GM12878 (cell line): Measurements from ENCODE around the gene SEC24D. TPM values are rescaled to one million over a fixed set of nuclear protein-coding genes. Genes with fewer than 3 reads are reported as not detected.
"Not testable (repeated sequence)": the region's sequence is repeated elsewhere in the genome, so short reads cannot be mapped to it uniquely, and the experiment has no call there.

ENCODE experiments used
- ATAC-seq: fragments of 200-7000 bp; cut with Tn5 transposase; 3 replicates; pipeline ENCODE4 v1.9.1; 2020; ENCODE audit warnings: mild to moderate bottlenecking, moderate library complexity
- BruUV-seq: library from RNA; stranded (reverse); fragments of 400-500 nt; replicated peaks from 2 replicates; lab custom pipeline; 2021; lab: Mats Ljungman, UMichigan
- CTCF ChIA-PET: fragments of 300-600 bp; sonication (Branson Sonifier 250); formaldehyde crosslinking; extraction: SDS; loops from one replicate; lab custom pipeline; 2021; ENCODE audit warnings: inconsistent platforms; lab: Yijun Ruan, JAX
- POLR2A ChIA-PET: fragments of 350-600 bp; formaldehyde crosslinking; extraction: SDS; loops from one replicate; lab custom pipeline; 2021; ENCODE audit warnings: inconsistent platforms; lab: Charles Lee
- RAD21 ChIA-PET: fragments of 300-600 bp; sonication (Branson Sonifier 250); formaldehyde crosslinking; loops from one replicate; lab custom pipeline; 2023; ENCODE audit warnings: antibody characterized with exemption; ENCODE audit not compliant: unreplicated experiment; lab: Charles Lee
- SMC1A ChIA-PET: fragments of 300-600 bp; sonication (Branson Sonifier 250); formaldehyde crosslinking; loops from one replicate; lab custom pipeline; 2023; ENCODE audit not compliant: unreplicated experiment, uncharacterized antibody; lab: Charles Lee
- DNase-seq: peaks from one replicate; pipeline ENCODE4 v3.0.0-alpha.2; 2011; ENCODE audit warnings: low read depth, low spot score
- FAIRE-seq: peaks from 3 replicates; lab custom pipeline; 2011; peaks lifted over from hg19 to GRCh38; lab: Jason Lieb, UNC
- H2AFZ ChIP-seq: 2 replicates; pipeline ENCODE4 v1.6.0; 2011; ENCODE audit warnings: low read depth, low read length, control low read depth; ENCODE audit not compliant: control insufficient read depth
- H3K27ac ChIP-seq: 2 replicates; pipeline ENCODE4 v1.5.1; 2011; ENCODE audit warnings: control low read depth; ENCODE audit not compliant: control insufficient read depth, insufficient read depth
- H3K27me3 ChIP-seq, 2 experiments: replicated peaks in 1 of 2; 2 replicates each; pipeline versions ENCODE4 v1.6.0 to v1.6.1; 2011; ENCODE audit warnings: low read length in 1 of 2; ENCODE audit not compliant: control insufficient read depth in 2 of 2, insufficient read depth in 2 of 2
- H3K36me3 ChIP-seq, 2 experiments: 2 replicates each; pipeline ENCODE4 v1.5.1; 2011; ENCODE audit warnings: low read length in 1 of 2; ENCODE audit not compliant: control insufficient read depth in 2 of 2, insufficient read depth in 2 of 2
- H3K4me1 ChIP-seq: 2 replicates; pipeline ENCODE4 v1.6.1; 2011; ENCODE audit warnings: mild to moderate bottlenecking, low read length, moderate library complexity, mixed read lengths; ENCODE audit not compliant: control insufficient read depth, insufficient read depth
- H3K4me2 ChIP-seq: 2 replicates; pipeline ENCODE4 v1.6.0; 2011; ENCODE audit warnings: control low read depth; ENCODE audit not compliant: control insufficient read depth, insufficient read depth
- H3K4me3 ChIP-seq: fragments of 200-600 bp; sonication (generic); 2 replicates; pipeline ENCODE4 v1.5.1; 2016
- H3K79me2 ChIP-seq: 2 replicates; pipeline ENCODE4 v1.6.0; 2011; ENCODE audit warnings: low read length; ENCODE audit not compliant: control insufficient read depth, insufficient read depth
- H3K9ac ChIP-seq: 2 replicates; pipeline ENCODE4 v1.8.0; 2011; ENCODE audit warnings: low read length, control low read depth, mixed read lengths; ENCODE audit not compliant: control insufficient read depth, insufficient read depth
- H3K9me3 ChIP-seq: replicated peaks from 3 replicates; pipeline ENCODE4 v1.5.1; 2011; ENCODE audit warnings: mild to moderate bottlenecking, low read length; ENCODE audit not compliant: control insufficient read depth, insufficient read depth
- H4K20me1 ChIP-seq: 2 replicates; pipeline ENCODE4 v1.6.0; 2011; ENCODE audit not compliant: control insufficient read depth, insufficient read depth
- NFYB ChIP-seq: IDR thresholded peaks from 2 replicates; pipeline ENCODE4 v1.6.1; 2011; ENCODE audit warnings: low read depth, mild to moderate bottlenecking, low read length, improper control_type of control experiment, moderate library complexity; ENCODE audit not compliant: insufficient read depth
- NR2F1 ChIP-seq: fragments of 450-650 bp; conservative IDR thresholded peaks from 2 replicates; pipeline ENCODE4 v1.6.1; 2017; ENCODE audit warnings: mild to moderate bottlenecking
- ZNF24 ChIP-seq: fragments of 450-650 bp; IDR thresholded peaks from 2 replicates; pipeline ENCODE4 v1.6.1; 2017; ENCODE audit warnings: antibody characterized with exemption, mild to moderate bottlenecking
- WGBS: methylation state at CpG from one replicate; pipeline ENCODE4 v1.1.6; 2016; ENCODE audit warnings: low lambda C conversion rate; ENCODE audit not compliant: insufficient replicate concordance, insufficient coverage; ENCODE audit errors: missing lambda C conversion rate; 5-methylcytosine and 5-hydroxymethylcytosine counted together
- in situ Hi-C: fragments of 300-500 bp; cut with MboI; formaldehyde crosslinking; loops from 9 replicates; pipeline ENCODE4 v1.14.3; 2018; ENCODE audit warnings: mixed read lengths
- intact Hi-C: fragments of 100-400 bp; cut with micrococcal nuclease; formaldehyde crosslinking; loops from one replicate; pipeline ENCODE4 v1.14.2; 2022; ENCODE audit not compliant: unreplicated experiment
- polyA plus RNA-seq, 11 experiments: library from polyadenylated mRNA; depleted of rRNA in 4 of 11; unstranded in 6 of 11; stranded (reverse) in 5 of 11; fragments of >200 nt; fragmentation: Nextera tagmentation in 4 of 11; fragmentation: Illumina TruSeq in 1 of 11; extraction: Ambion mirVana in 4 of 11; extraction: Trizol in 1 of 11; gene quantifications; 1 replicate in 1 of 11; 2 replicates in 10 of 11; pipeline versions ENCODE4 v1.2.1 to v1.2.3, GENCODE V29; 2011 to 2016; ENCODE audit warnings: inconsistent platforms in 2 of 11, missing spikeins in 2 of 11, low read depth in 1 of 11
- total RNA-seq, 4 experiments: library from RNA; depleted of rRNA in 3 of 4; stranded (reverse); fragments of >200 nt in 3 of 4; fragmentation: Illumina TruSeq in 1 of 4; extraction: Trizol in 1 of 4; gene quantifications; 2 replicates each; pipeline versions ENCODE4 v1.2.1 to v1.2.3, GENCODE V29; 2013 to 2021

Gene SEC24D
- total and polyA plus RNA-seq, 10 of the 15 experiments (the other 5 are each of a cell fraction or from before 2014, with no cell fraction given): 12.8 to 61.9 (median 25.6) TPM

- H3K9me3 ChIP-seq: no peaks in the 10 kb centered on the region; the same call in 2 of the 3 replicates
- no peak overlapping the region for H3K27ac ChIP-seq
- no peak overlapping the region for H3K4me3 ChIP-seq
- DNase-seq: no peak
- H3K4me2 ChIP-seq: no peak overlapping the region
- ChIA-PET POLR2A (interaction anchor here (0.6 kb wide), 1 partner anchor 51 kb away, joined by 3 read pairs; no protein-coding TSS in a partner anchor), RAD21 (no interaction called here), SMC1A (no interaction called here), CTCF (no interaction called here)
- in situ Hi-C loops: no loop called here
- TF ChIP-seq ZNF24 (no peak), NR2F1 (no peak)
- no peaks in the 10 kb centered on the region for H3K79me2 ChIP-seq
- no peak overlapping the region for H2AFZ ChIP-seq
- no peak for ATAC-seq
- H3K4me1 ChIP-seq: no peaks in the 10 kb centered on the region
- WGBS: 52% methylated on average over 7 of the region's 7 CpGs
- no peaks in the 10 kb centered on the region for H3K36me3 ChIP-seq
- H3K27me3 ChIP-seq: no peaks in the 10 kb centered on the region
- no peak overlapping the region for H3K9ac ChIP-seq
- intact Hi-C loops: no loop called here
- no TSS peak for BruUV-seq
- H4K20me1 ChIP-seq: no peaks in the 10 kb centered on the region
- FAIRE-seq: no peak
Observed at GRCh38 chr4:118879409-118879808, 43.5 kb upstream of the SEC24D start.

GRCh38 chr4:118878507-118878906 lies 42.6 kb upstream of the SEC24D start:
- intact Hi-C loops, DNase-seq, H3K9ac ChIP-seq, RAD21 ChIA-PET, FAIRE-seq, SMC1A ChIA-PET, H3K4me1 ChIP-seq, H3K27me3 ChIP-seq, POLR2A ChIA-PET, H3K4me2 ChIP-seq, H3K4me3 ChIP-seq, H3K9me3 ChIP-seq, H3K79me2 ChIP-seq, H3K36me3 ChIP-seq, H4K20me1 ChIP-seq, in situ Hi-C loops, H3K27ac ChIP-seq, BruUV-seq, ATAC-seq, H2AFZ ChIP-seq: not testable (repeated sequence)
- 79% methylated on average over 9 of the region's 9 CpGs for WGBS
- CTCF ChIA-PET: interaction anchor here (1.0 kb wide), 1 partner anchor 13 kb away, joined by 4 read pairs; no protein-coding TSS in a partner anchor
- TF ChIP-seq NFYB: peak; percentile 60; the same call in 1 of the 2 replicates
